Natural killer cell treated with Interleukin-12 subunit alpha and Interleukin-12 subunit beta and Interleukin-15 and Interleukin-18, amount 100 ng/mL, for 72 hours (primary cell): ENCODE measurements around the gene UBE2D4. TPM values are rescaled to one million over a fixed set of nuclear protein-coding genes. Genes with fewer than 3 reads are reported as not detected.

ENCODE experiments used
- ATAC-seq, 2 donors: fragments of 150-1000 bp; cut with Tn5 transposase in 1 of 2; sonication (Bioruptor Pico), chemical (Tn5 transposase) in 1 of 2; 2 replicates each; pipeline ENCODE4 v1.10.0; 2021
- DNase-seq: peaks from one replicate; pipeline ENCODE4 v3.0.0; 2022; ENCODE audit warnings: low spot score
- H3K27ac Mint-ChIP-seq, 2 donors: 1 replicate in 1 of 2; 2 replicates in 1 of 2; pipeline ENCODE4 v1.8.0; 2022; ENCODE audit warnings: mixed read lengths in 2 of 2, mild to moderate bottlenecking in 1 of 2, moderate library complexity in 1 of 2
- H3K27me3 Mint-ChIP-seq, 2 donors: 1 replicate in 1 of 2; 2 replicates in 1 of 2; pipeline ENCODE4 v1.8.0; 2022; ENCODE audit warnings: mixed read lengths in 2 of 2
- H3K36me3 Mint-ChIP-seq: one replicate; pipeline ENCODE4 v1.8.0; 2022; ENCODE audit warnings: mixed read lengths
- H3K4me1 Mint-ChIP-seq, 2 donors: 1 replicate in 1 of 2; 2 replicates in 1 of 2; pipeline ENCODE4 v1.8.0; 2022; ENCODE audit warnings: low read depth in 2 of 2, mixed read lengths in 2 of 2, mild to moderate bottlenecking in 1 of 2
- H3K4me3 Mint-ChIP-seq: one replicate; pipeline ENCODE4 v1.8.0; 2022; ENCODE audit warnings: mixed read lengths
- H3K9me3 Mint-ChIP-seq: 2 replicates; pipeline ENCODE4 v1.8.0; 2022; ENCODE audit warnings: mixed read lengths
- total RNA-seq, 2 donors: library from RNA; stranded (reverse); gene quantifications; one replicate each; pipeline ENCODE4 v1.2.3, GENCODE V29; 2022

The UBE2D4 gene
- total RNA-seq, 2 donors from 2014 or later = 10.8 to 11.2 TPM

- Mint-ChIP-seq H3K4me1 (peaks cover 20 to 27% of the 10 kb centered on the region in 2 donors), H3K9me3 (no peaks in the 10 kb centered on the region), H3K27me3 (no peaks in the 10 kb centered on the region), H3K27ac (no peak overlapping the region), H3K4me3 (no peak overlapping the region), H3K36me3 (no peaks in the 10 kb centered on the region)
- no peak for DNase-seq
- ATAC-seq = no peak
These were observed 3.6 kb downstream of the UBE2D4 start for GRCh38 chr7:43929529-43930457.

DNA sequence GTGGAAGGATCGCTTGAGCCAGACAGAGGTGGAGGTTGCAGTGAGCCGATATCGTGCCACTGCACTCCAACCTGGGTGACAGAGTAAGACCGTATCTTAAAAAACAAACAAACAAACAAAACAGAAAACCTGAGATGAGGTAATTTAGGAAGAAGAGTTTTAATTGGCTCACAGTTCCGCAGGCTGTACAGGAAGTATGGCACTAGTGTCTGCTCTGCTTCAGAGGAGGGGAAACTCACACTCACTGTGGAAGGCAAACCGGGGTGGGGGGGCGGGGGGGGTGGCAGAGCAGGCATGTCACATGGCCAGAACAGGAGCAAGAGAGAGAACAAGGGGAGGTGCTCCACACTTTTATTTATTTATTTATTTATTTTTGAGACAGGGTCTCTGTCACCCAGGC is 5.1 kb downstream of the UBE2D4 start:
- Mint-ChIP-seq H3K9me3 (no peaks in the 10 kb centered on the region), H3K27ac (no peak overlapping the region), H3K36me3 (no peaks in the 10 kb centered on the region), H3K4me1 (peaks cover 14 to 18% of the 10 kb centered on the region in 2 donors), H3K27me3 (no peaks in the 10 kb centered on the region), H3K4me3 (no peak overlapping the region)
- DNase-seq = no peak
- no peak for ATAC-seq

DNA sequence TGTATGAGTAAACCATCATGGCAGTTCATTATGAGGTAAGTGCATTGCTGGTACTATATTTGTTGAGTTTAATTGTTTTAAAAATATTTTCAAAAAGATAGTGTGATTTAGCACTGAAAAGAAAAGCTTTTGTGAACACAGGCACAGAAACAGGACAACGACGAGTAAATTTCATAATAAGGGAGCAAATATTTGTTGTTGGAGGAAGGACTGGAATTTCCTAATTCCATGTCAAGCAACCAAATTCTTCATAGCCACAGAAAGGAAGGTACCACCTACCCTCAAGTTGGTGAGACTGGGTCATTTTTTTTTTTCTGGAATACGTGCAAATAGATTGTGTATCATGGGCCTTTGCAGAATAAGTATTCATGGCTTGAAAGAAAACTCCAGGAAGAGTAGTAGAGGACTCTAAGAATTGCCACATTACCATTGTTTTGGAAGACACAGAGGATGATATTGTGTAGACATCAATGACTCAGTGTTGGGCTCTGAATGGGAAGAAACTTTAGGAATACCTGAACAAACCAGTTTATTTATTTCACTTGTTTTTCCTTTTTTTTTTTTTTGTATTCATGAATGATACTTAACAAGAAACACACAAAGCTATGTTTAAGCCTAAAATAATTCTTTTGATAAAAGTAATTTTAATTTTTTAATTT is 7.8 kb downstream of the UBE2D4 start:
- no peak overlapping the region for H3K4me3 Mint-ChIP-seq
- H3K36me3 Mint-ChIP-seq = no peaks in the 10 kb centered on the region
- no peak for DNase-seq
- no peak overlapping the region for H3K27ac Mint-ChIP-seq
- H3K9me3 Mint-ChIP-seq = no peaks in the 10 kb centered on the region
- H3K27me3 Mint-ChIP-seq = no peaks in the 10 kb centered on the region
- no peaks in the 10 kb centered on the region for H3K4me1 Mint-ChIP-seq
- ATAC-seq = no peak

GRCh38 chr7:43937444-43937843 is 11.2 kb downstream of the UBE2D4 start:
- no peak for DNase-seq
- ATAC-seq = no peak
- no peaks in the 10 kb centered on the region for H3K4me1 Mint-ChIP-seq
- no peaks in the 10 kb centered on the region for H3K9me3 Mint-ChIP-seq
- H3K27me3 Mint-ChIP-seq = no peaks in the 10 kb centered on the region
- H3K36me3 Mint-ChIP-seq = no peaks in the 10 kb centered on the region
- H3K4me3 Mint-ChIP-seq = no peak overlapping the region
- no peak overlapping the region for H3K27ac Mint-ChIP-seq

- Mint-ChIP-seq H3K27me3 (no peaks in the 10 kb centered on the region), H3K4me3 (no peak overlapping the region), H3K4me1 (peaks cover 0 to 2% of the 10 kb centered on the region in 2 donors), H3K9me3 (no peaks in the 10 kb centered on the region), H3K27ac (no peak overlapping the region), H3K36me3 (no peaks in the 10 kb centered on the region)
- DNase-seq (no peak), ATAC-seq (no peak)
These were observed 12.8 kb downstream of the UBE2D4 start for GRCh38 chr7:43938892-43939482.

- DNase-seq (no peak), ATAC-seq (no peak)
- H3K4me1 Mint-ChIP-seq = peaks cover 0 to 2% of the 10 kb centered on the region in 2 donors
- no peaks in the 10 kb centered on the region for H3K36me3 Mint-ChIP-seq
- H3K27ac Mint-ChIP-seq = no peak overlapping the region
- H3K4me3 Mint-ChIP-seq = no peak overlapping the region
- H3K9me3 Mint-ChIP-seq = no peaks in the 10 kb centered on the region
- H3K27me3 Mint-ChIP-seq = no peaks in the 10 kb centered on the region
These were observed 16.0 kb downstream of the UBE2D4 start for GRCh38 chr7:43942250-43942649.

DNA sequence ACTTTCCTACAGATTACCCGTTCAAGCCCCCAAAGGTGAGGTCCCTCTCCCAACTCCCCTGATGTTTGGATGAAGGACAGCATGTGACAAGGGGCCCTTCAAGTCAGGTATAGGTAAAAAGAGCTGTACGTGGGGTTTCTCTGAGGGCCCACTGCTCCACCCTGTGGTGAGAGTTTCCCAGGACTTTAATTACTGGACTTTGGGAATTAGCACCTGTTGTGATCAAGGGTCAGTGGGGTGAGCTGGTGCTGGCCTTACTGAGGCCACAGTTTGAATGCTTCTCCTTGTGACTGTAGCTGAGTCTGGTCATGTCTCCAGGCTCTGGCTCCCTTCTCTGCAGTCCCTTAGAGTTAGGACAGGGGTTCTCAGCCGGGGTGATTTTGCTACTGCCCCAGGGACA is 16.8 kb downstream of the UBE2D4 start:
- Mint-ChIP-seq H3K4me1 (peaks cover 0 to 3% of the 10 kb centered on the region in 2 donors), H3K9me3 (no peaks in the 10 kb centered on the region), H3K4me3 (no peak overlapping the region), H3K27me3 (no peaks in the 10 kb centered on the region), H3K36me3 (no peaks in the 10 kb centered on the region), H3K27ac (no peak overlapping the region)
- no peak for ATAC-seq
- no peak for DNase-seq

GRCh38 chr7:43943417-43944187 is 17.4 kb downstream of the UBE2D4 start:
- H3K4me3 Mint-ChIP-seq = no peak overlapping the region
- DNase-seq (no peak), ATAC-seq (peak in 1 of 2 donors; percentile 32)
- no peaks in the 10 kb centered on the region for H3K9me3 Mint-ChIP-seq
- H3K27me3 Mint-ChIP-seq = no peaks in the 10 kb centered on the region
- no peak overlapping the region for H3K27ac Mint-ChIP-seq
- H3K4me1 Mint-ChIP-seq = peaks cover 0 to 4% of the 10 kb centered on the region in 2 donors
- H3K36me3 Mint-ChIP-seq = no peaks in the 10 kb centered on the region

DNA sequence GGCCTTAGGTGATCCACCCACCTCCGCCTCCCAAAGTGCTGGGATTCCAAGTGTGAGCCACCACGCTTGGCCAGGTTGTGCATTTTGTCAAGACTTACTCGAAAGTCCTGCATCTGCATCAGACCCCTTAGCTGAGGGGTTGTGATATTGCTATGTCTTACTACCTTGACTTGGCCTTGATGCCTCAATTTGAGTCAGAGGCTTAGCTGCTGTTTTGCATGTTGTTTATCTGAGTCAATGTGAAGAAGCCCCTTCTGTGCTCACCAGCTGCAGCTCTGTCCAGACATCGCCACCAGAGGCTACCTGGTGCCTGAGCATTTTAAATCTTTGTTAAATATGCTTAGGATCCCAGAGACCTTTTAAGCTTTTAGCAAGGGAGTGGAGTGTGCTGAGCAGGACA is 18.1 kb downstream of the UBE2D4 start:
- ATAC-seq = peak in 1 of 2 donors; percentile 31

DNA sequence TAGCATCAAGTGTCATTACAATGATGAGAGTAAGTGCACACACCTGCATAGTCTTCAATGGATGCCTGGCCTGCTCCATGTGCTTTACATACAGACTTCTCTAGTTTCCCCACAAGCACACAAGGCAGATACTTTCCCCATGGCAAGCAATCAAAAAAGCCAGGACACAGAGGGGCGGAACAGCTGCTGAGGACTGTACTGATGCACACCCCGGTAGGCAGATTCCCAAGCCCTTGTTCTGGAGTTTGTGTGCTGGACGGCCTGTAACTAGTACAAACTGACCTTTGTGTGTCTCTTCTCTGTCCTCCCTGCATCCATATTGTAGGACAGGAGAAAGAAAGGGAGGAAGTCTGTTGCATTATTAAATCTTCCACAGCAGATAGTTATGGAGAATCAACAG is 25.8 kb downstream of the UBE2D4 start:
- Mint-ChIP-seq H3K4me3 (no peak overlapping the region), H3K9me3 (no peaks in the 10 kb centered on the region), H3K4me1 (peaks cover 0 to 2% of the 10 kb centered on the region in 2 donors), H3K27ac (no peak overlapping the region), H3K36me3 (no peaks in the 10 kb centered on the region), H3K27me3 (no peaks in the 10 kb centered on the region)
- DNase-seq (no peak), ATAC-seq (no peak)

More for the DNA sequence above, 18.1 kb downstream of the UBE2D4 start:
- H3K4me3 Mint-ChIP-seq = no peak overlapping the region
- DNase-seq = no peak
- H3K36me3 Mint-ChIP-seq = no peaks in the 10 kb centered on the region
- no peak overlapping the region for H3K27ac Mint-ChIP-seq
- peaks cover 0 to 4% of the 10 kb centered on the region in 2 donors for H3K4me1 Mint-ChIP-seq
- H3K27me3 Mint-ChIP-seq = no peaks in the 10 kb centered on the region
- no peaks in the 10 kb centered on the region for H3K9me3 Mint-ChIP-seq

DNA sequence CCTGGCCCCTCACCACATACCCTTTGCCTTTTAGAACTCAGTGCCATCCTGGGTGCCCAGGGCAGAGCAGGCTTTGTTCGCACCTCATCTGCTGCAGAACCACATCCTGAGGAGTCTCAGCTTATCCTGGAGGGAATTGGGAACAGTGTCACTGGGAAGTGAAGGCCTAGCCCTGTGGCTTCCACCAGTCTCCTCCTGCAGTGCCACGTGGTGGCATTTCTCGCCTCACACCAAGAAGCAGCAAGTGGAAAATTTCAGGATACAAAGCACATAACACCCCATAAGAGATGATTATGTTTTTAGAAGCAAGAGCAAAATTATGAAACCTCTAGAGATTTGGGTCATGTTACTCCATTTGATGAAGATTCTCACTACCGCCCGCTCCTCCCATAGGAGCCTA is 26.8 kb downstream of the UBE2D4 start:
- no peak for ATAC-seq
- H3K9me3 Mint-ChIP-seq = no peaks in the 10 kb centered on the region

GRCh38 chr7:43954524-43955228 is 28.4 kb downstream of the UBE2D4 start:
- Mint-ChIP-seq H3K4me3 (no peak overlapping the region), H3K4me1 (no peaks in the 10 kb centered on the region), H3K36me3 (no peaks in the 10 kb centered on the region), H3K9me3 (no peaks in the 10 kb centered on the region), H3K27ac (no peak overlapping the region), H3K27me3 (no peaks in the 10 kb centered on the region)
- DNase-seq = no peak
- no peak for ATAC-seq

More for the DNA sequence above, 26.8 kb downstream of the UBE2D4 start:
- Mint-ChIP-seq H3K36me3 (no peaks in the 10 kb centered on the region), H3K27me3 (no peaks in the 10 kb centered on the region), H3K4me1 (peaks cover 0 to under 1% of the 10 kb centered on the region in 2 donors), H3K27ac (peak overlapping the region in 1 of 2 donors; percentile 50), H3K4me3 (no peak overlapping the region)
- no peak for DNase-seq

- no peaks in the 10 kb centered on the region for H3K36me3 Mint-ChIP-seq
- no peak overlapping the region for H3K27ac Mint-ChIP-seq
- H3K4me3 Mint-ChIP-seq = no peak overlapping the region
- ATAC-seq (no peak), DNase-seq (no peak)
- no peaks in the 10 kb centered on the region for H3K27me3 Mint-ChIP-seq
- H3K4me1 Mint-ChIP-seq = peaks cover 0 to 1% of the 10 kb centered on the region in 2 donors
- no peaks in the 10 kb centered on the region for H3K9me3 Mint-ChIP-seq
These were observed 29.8 kb downstream of the UBE2D4 start for GRCh38 chr7:43956027-43956426.
